ENCODE measurements around the gene PHEX.
"Not testable (repeated sequence)": the region's sequence is repeated elsewhere in the genome, so short reads cannot be mapped to it uniquely, and the experiment has no call there.

Gene PHEX

GRCh38 chrX:22273714-22274317 is 241.7 kb downstream of the PHEX start:
- Mint-ChIP-seq H3K4me3 (no peak overlapping the region), H3K4me1 (no peaks in the 10 kb centered on the region), H3K36me3 (no peaks in the 10 kb centered on the region), H3K27ac (no peak overlapping the region), H3K9me3 (peaks cover 3% of the 10 kb centered on the region)
- ATAC-seq (no peak), DNase-seq (ENCODE audit: low spot score in 2 of 2) (no peak)

DNA sequence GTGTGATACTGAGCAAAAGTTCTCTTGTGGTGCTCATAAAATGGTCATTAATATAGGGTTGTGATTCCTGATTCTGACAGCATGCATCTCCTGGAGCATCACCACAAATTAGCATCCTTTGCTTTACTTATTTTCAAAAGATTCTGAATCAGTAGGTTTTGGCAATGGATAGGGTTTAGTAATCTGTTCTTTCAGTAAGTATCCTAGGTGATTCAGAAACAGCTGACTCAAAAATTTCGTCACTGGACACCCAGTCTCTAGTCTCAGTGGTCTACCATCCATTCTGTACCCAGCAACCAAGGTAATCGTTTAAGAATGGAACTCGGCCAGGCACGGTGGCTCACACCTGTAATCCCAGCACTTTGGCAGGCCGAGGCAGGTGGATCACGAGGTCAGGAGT is 244.7 kb downstream of the PHEX start:
- ATAC-seq (no peak), DNase-seq (ENCODE audit: low spot score in 2 of 2) (no peak)
- no peaks in the 10 kb centered on the region for H3K36me3 Mint-ChIP-seq
- H3K27ac Mint-ChIP-seq = no peak overlapping the region
- no peaks in the 10 kb centered on the region for H3K4me1 Mint-ChIP-seq
- H3K9me3 Mint-ChIP-seq = peaks cover 3% of the 10 kb centered on the region
- no peak overlapping the region for H3K4me3 Mint-ChIP-seq

DNA sequence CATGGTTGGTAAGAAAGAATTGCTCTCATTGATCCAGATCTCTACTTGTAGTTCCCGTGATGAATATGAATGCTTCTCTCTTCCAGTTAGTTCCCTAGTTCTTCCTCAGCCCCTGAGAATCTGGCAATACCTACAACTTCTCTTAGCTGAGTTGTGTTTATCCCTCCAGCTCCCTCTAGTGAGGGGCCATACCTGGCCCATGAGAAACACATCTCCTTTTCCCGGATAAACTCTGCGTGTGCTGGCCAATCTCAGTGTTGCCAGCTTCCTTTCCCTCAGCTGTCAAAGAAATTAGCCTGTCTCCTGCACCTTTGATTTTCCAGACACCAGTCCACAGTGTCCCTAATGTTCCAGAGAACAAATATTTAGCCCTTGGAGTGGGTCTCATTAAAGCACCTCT is 246.2 kb downstream of the PHEX start:
- Mint-ChIP-seq H3K27ac (no peak overlapping the region), H3K36me3 (no peaks in the 10 kb centered on the region), H3K4me3 (no peak overlapping the region), H3K4me1 (no peaks in the 10 kb centered on the region), H3K9me3 (peaks cover 11% of the 10 kb centered on the region)
- DNase-seq (ENCODE audit: low spot score in 2 of 2) (no peak), ATAC-seq (no peak)

DNA sequence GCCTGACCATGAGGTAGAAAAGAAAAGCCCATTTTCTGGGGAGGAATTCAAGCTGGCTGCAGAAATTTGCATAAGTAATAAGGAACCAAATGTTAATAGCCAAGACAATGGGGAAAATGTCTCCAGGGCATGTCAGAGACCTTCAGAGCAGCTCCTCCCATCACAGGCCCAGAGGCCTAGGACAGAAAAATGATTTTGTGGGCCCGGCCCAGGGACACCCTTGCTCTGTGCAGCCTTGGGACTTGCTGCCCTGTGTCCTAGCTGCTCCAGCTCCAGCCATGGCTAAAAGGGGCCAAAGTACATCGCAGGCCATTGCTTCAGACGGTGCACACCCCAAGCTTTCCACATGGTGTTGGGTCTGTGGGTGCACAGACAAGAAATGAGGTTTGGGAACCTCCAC is 257.1 kb downstream of the PHEX start:
- not testable (repeated sequence) for H3K27ac Mint-ChIP-seq; H3K4me3 Mint-ChIP-seq; H3K36me3 Mint-ChIP-seq; H3K9me3 Mint-ChIP-seq; H3K4me1 Mint-ChIP-seq; ATAC-seq; DNase-seq (ENCODE audit: low spot score in 2 of 2)

- ATAC-seq (no peak), DNase-seq (ENCODE audit: low spot score in 2 of 2) (no peak)
- no peaks in the 10 kb centered on the region for H3K9me3 Mint-ChIP-seq
- H3K27ac Mint-ChIP-seq = no peak overlapping the region
- no peaks in the 10 kb centered on the region for H3K4me1 Mint-ChIP-seq
- no peak overlapping the region for H3K4me3 Mint-ChIP-seq
- H3K36me3 Mint-ChIP-seq = no peaks in the 10 kb centered on the region
Observed at GRCh38 chrX:22296871-22297270, 264.7 kb downstream of the PHEX start.

GRCh38 chrX:22300130-22300529 is 268.0 kb downstream of the PHEX start:
- Mint-ChIP-seq H3K4me1 (no peaks in the 10 kb centered on the region), H3K27ac (no peak overlapping the region), H3K9me3 (no peaks in the 10 kb centered on the region), H3K36me3 (no peaks in the 10 kb centered on the region), H3K4me3 (no peak overlapping the region)
- ATAC-seq = no peak
- DNase-seq (ENCODE audit: low spot score in 2 of 2) = no peak
